ENCODE results near the gene EDARADD. TPM values are rescaled to one million over a fixed set of nuclear protein-coding genes. Genes with fewer than 3 reads are reported as not detected.
A peak's percentile ranks its signal among the peaks of the same experiment; 100 is the strongest.

The EDARADD gene
- total RNA-seq, 1 donor = 1.4 TPM

DNA sequence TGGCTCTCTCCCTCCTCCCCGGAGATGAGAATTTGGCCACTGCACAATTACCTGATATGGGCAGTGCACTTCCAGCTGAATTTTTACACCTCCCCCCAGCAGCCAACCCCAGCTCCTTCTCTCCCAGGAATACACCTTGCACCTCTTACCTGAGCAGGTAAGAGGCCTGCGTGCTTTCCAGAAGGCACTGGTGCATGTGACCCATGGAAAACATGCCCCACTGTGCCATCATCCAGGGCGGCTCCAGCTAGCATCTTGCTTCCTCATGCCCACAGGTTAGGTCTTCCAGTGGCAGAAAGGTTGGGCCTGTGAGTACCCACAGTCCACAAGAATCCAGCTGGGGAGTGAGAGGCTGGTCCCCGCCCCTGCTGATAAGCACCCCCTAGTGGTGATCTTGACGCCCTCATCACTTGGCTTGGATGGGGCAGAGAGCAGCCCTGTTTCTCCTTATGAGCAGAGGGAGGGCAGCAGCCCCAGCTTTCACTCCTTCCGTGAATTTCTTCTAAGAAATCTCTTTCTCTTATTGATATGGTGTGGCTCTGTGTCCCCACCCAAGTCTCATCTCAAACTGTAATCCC is 57.8 kb downstream of the EDARADD start:
- Histone ChIP-seq H3K4me1 (ENCODE audit: insufficient read depth, low read length) (no peaks in the 10 kb centered on the region), H3K27me3 (ENCODE audit: insufficient read depth, low read length) (no peaks in the 10 kb centered on the region), H2AFZ (ENCODE audit: low read length) (no peak overlapping the region), H3K36me3 (ENCODE audit: insufficient read depth, low read length) (no peaks in the 10 kb centered on the region), H3K9me3 (ENCODE audit: low read depth, low read length) (no peaks in the 10 kb centered on the region), H3K79me2 (ENCODE audit: insufficient read depth, low read length) (no peaks in the 10 kb centered on the region), H3K4me3 (ENCODE audit: insufficient read depth, low read length) (no peak overlapping the region), H4K20me1 (ENCODE audit: insufficient read depth, low read length) (no peaks in the 10 kb centered on the region), H3K27ac (ENCODE audit: low read depth, low read length) (no peak overlapping the region), H3K4me2 (ENCODE audit: insufficient read depth, low read length) (no peak overlapping the region)
- TF ChIP-seq, protein P1, sequence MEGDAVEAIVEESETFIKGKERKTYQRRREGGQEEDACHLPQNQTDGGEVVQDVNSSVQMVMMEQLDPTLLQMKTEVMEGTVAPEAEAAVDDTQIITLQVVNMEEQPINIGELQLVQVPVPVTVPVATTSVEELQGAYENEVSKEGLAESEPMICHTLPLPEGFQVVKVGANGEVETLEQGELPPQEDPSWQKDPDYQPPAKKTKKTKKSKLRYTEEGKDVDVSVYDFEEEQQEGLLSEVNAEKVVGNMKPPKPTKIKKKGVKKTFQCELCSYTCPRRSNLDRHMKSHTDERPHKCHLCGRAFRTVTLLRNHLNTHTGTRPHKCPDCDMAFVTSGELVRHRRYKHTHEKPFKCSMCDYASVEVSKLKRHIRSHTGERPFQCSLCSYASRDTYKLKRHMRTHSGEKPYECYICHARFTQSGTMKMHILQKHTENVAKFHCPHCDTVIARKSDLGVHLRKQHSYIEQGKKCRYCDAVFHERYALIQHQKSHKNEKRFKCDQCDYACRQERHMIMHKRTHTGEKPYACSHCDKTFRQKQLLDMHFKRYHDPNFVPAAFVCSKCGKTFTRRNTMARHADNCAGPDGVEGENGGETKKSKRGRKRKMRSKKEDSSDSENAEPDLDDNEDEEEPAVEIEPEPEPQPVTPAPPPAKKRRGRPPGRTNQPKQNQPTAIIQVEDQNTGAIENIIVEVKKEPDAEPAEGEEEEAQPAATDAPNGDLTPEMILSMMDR (IDR thresholded peaks at IDR 0.05; ENCODE audit: extremely low read depth, low read depth, low read length) = peak; percentile 46
- DNase-seq (ENCODE audit: insufficient read length, low spot score, missing footprints) = no peak

- H3K4me2 ChIP-seq (ENCODE audit: insufficient read depth, low read length) = no peak overlapping the region
- TF ChIP-seq, protein P1 (IDR thresholded peaks at IDR 0.05; ENCODE audit: extremely low read depth, low read depth, low read length) = no peak
- H3K79me2 ChIP-seq (ENCODE audit: insufficient read depth, low read length) = no peaks in the 10 kb centered on the region
- H4K20me1 ChIP-seq (ENCODE audit: insufficient read depth, low read length) = no peaks in the 10 kb centered on the region
- no peak for DNase-seq (ENCODE audit: insufficient read length, low spot score, missing footprints)
- H3K27me3 ChIP-seq (ENCODE audit: insufficient read depth, low read length) = no peaks in the 10 kb centered on the region
- H3K27ac ChIP-seq (ENCODE audit: low read depth, low read length) = no peak overlapping the region
- H3K36me3 ChIP-seq (ENCODE audit: insufficient read depth, low read length) = no peaks in the 10 kb centered on the region
- no peak overlapping the region for H2AFZ ChIP-seq (ENCODE audit: low read length)
- no peaks in the 10 kb centered on the region for H3K9me3 ChIP-seq (ENCODE audit: low read depth, low read length)
- H3K4me3 ChIP-seq (ENCODE audit: insufficient read depth, low read length) = no peak overlapping the region
- H3K4me1 ChIP-seq (ENCODE audit: insufficient read depth, low read length) = no peaks in the 10 kb centered on the region
Measured at GRCh38 chr1:236455243-236455642, 61.2 kb downstream of the EDARADD start.

- Histone ChIP-seq H2AFZ (ENCODE audit: low read length) (no peak overlapping the region), H3K4me3 (ENCODE audit: insufficient read depth, low read length) (no peak overlapping the region), H3K79me2 (ENCODE audit: insufficient read depth, low read length) (no peaks in the 10 kb centered on the region), H3K4me2 (ENCODE audit: insufficient read depth, low read length) (no peak overlapping the region), H3K36me3 (ENCODE audit: insufficient read depth, low read length) (no peaks in the 10 kb centered on the region), H3K4me1 (ENCODE audit: insufficient read depth, low read length) (no peaks in the 10 kb centered on the region), H3K9me3 (ENCODE audit: low read depth, low read length) (no peaks in the 10 kb centered on the region), H3K27me3 (ENCODE audit: insufficient read depth, low read length) (no peaks in the 10 kb centered on the region), H4K20me1 (ENCODE audit: insufficient read depth, low read length) (no peaks in the 10 kb centered on the region), H3K27ac (ENCODE audit: low read depth, low read length) (no peak overlapping the region)
- no peak for DNase-seq (ENCODE audit: insufficient read length, low spot score, missing footprints)
- TF ChIP-seq, protein P1 (IDR thresholded peaks at IDR 0.05; ENCODE audit: extremely low read depth, low read depth, low read length) = no peak
Measured at GRCh38 chr1:236457775-236458174, 63.7 kb downstream of the EDARADD start.

DNA sequence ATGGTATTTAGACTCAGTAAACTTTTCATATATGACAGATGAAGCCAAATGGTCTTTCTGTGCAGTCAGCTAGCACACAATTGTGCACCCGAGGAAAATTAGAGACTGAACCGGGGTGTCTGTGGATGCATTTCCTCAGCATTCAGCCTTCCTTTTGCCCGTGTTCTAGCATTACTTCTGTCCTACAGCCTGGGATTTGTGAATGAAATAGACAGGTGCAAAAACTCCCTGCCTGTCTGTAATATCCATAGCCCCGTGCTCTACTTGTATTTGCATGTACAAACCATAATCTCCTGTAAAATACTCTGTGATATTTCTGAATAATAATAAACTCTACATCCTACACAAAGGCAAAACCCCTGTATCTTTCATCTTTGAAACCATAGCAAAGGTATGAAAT is 64.9 kb downstream of the EDARADD start:
- H3K79me2 ChIP-seq (ENCODE audit: insufficient read depth, low read length) = no peaks in the 10 kb centered on the region
- no peaks in the 10 kb centered on the region for H3K36me3 ChIP-seq (ENCODE audit: insufficient read depth, low read length)
- H3K4me2 ChIP-seq (ENCODE audit: insufficient read depth, low read length) = no peak overlapping the region
- H4K20me1 ChIP-seq (ENCODE audit: insufficient read depth, low read length) = no peaks in the 10 kb centered on the region
- no peaks in the 10 kb centered on the region for H3K9me3 ChIP-seq (ENCODE audit: low read depth, low read length)
- TF ChIP-seq, protein P1 (IDR thresholded peaks at IDR 0.05; ENCODE audit: extremely low read depth, low read depth, low read length) = no peak
- no peaks in the 10 kb centered on the region for H3K27me3 ChIP-seq (ENCODE audit: insufficient read depth, low read length)
- H3K4me3 ChIP-seq (ENCODE audit: insufficient read depth, low read length) = no peak overlapping the region
- H2AFZ ChIP-seq (ENCODE audit: low read length) = no peak overlapping the region
- H3K27ac ChIP-seq (ENCODE audit: low read depth, low read length) = no peak overlapping the region
- no peaks in the 10 kb centered on the region for H3K4me1 ChIP-seq (ENCODE audit: insufficient read depth, low read length)
- DNase-seq (ENCODE audit: insufficient read length, low spot score, missing footprints) = no peak

All from osteoblast (primary cell).